Measurements from ENCODE around the gene PPEF2.

PPEF2 gene

DNA sequence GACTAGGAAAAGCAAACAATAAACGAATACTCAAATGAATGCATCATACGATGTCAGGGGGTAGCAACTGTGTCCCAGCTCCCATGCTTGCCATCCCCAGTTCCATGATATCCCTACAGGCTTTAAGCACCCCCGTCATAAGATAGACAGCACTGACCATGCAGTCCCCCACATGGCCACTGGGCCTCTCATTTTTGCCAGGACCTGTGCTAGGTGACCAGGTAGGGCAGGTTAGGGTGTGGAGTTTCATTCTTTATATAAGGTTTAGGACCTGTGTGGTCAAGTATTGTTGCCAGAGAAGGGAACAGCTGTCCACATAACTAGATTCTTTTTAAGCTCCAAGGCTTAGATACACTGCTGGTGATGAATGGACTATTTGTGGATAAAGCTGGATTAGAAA is 9.7 kb downstream of the PPEF2 start:
- no peak for DNase-seq (ENCODE audit: low spot score)

DNA sequence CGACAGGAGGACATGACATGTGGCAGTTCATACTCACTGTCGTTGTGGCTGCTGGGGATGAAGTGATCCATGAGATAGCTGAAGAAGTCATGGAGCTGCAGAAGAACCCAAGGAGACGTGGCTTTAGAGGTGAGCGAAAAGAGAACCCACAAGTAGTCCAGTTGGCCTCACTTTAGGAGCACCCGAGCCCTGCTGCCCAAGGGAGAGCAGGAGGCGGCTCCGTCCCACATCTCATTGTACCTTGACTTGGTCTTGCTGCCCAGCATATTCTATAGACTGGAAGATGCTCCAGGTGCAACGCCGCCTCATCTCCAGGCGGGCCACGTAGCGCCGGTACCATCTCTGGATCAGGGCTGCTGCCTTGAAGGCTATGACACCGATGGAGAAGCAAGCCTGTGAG is 10.6 kb downstream of the PPEF2 start:
- DNase-seq (ENCODE audit: low spot score), result no peak

DNA sequence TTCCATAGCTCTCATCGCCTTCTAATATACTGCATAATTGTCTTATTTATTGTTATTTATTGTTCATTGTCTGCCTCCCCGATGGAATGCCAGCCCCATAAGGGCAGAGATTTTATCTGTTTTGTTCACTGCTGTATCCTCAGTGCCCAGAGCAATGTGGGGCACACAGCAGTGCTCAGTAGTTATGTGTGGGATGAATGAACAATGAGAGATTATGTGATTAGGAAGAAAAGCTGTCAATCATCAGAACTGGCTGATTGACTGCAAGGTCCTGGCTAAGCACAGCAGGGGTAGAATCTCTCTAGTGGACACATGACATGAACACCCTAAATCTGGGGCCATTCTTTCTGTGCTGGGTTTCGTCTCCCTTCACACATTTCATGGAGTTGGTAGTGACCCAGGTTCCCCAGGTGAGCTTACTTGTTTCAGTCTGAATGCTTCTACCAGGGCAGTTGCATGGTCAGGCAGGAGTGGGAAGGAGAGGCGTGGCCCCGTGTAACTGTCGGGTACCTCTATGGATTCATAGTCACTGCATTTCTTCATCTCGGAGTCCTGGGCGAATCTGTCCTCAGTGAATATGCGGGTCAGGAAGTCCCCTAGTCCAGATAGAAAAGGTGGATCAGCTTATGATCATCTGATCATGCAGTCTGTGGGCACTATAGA is 12.6 kb downstream of the PPEF2 start:
- no peak for DNase-seq (ENCODE audit: low spot score)

DNA sequence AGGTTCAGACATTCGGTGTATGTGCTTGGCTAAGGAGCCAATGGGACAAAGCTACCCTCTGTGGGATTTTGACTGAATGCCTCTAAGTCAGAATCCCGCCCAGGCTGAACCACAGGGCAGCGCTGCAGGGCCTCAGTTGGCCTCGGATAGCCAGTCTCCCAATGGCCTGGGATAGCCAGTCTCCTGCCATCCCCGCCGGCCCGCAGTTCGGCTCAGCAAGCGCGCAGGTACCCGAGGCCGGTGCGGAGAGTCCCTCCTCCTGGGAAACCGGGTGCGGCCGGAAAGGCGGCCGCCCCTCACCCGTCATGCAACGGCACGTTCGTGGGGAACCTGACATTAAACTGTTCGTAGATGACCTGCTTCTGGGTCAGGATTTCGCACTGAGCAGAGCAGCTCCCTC is 16.1 kb downstream of the PPEF2 start:
- DNase-seq (ENCODE audit: low spot score), result no peak

DNA sequence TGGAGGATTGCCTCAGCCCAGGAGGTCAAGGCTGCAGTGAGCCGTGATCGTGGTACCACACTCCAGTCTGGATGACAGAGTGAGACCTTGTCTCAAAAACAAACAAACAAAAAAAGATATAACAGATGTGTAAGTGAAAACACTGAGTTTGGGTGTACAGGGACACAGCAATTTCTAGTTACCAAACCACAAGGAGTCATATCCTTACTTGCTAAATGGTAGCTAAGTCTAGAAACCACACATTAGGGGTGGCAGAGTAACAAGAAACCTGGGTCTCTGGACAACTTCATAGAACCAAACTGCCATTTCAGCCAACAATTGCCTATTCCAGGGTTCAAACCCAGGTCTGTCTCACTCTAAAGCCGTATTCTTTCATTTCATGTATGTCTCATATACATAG is 20.8 kb downstream of the PPEF2 start:
- DNase-seq (ENCODE audit: low spot score), result no peak

DNA sequence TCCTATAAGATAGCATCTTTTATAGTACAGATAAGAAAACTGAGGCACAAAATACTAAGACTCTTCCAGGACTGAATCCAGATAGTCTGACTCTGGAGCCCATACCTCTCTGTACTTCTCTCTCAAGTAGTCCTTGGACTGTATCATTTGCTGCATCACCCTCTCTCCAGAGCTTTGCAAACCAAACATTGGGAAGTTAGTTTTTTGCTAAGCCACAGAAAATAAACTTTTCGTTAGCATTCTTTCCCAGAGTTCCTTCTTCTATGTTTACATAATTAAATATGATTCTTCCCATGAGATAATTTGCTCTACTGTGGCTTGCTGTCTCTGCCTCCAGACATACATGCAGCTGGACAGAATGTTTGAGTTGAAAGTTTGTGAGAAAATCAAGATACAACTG is 22.0 kb downstream of the PPEF2 start:
- no peak for DNase-seq (ENCODE audit: low spot score)

DNA sequence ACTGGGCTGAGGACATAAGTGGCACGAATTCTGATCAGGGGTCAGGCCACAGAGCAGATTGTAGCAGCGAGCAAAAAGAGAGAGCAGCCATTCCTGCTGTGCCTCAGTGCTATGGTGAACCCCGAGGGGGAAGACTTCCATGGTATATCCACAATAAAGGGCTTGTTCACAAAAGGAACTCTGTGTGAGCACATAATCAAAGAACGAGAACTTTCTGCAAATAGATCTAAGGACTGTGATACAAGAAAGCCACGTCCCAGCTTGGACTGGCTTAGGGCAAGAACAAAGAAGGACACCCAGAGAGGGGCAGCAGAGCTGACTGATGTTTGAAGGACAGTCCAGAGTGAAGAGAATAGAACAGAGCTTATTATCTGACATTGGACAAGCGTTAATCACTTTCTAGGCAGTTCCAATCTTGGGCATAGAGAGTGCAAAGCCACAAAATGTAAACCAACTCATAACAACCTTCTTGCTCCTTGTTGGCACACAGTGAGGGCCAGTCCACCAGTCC is 24.0 kb downstream of the PPEF2 start:
- DNase-seq (ENCODE audit: low spot score), result no peak

DNA sequence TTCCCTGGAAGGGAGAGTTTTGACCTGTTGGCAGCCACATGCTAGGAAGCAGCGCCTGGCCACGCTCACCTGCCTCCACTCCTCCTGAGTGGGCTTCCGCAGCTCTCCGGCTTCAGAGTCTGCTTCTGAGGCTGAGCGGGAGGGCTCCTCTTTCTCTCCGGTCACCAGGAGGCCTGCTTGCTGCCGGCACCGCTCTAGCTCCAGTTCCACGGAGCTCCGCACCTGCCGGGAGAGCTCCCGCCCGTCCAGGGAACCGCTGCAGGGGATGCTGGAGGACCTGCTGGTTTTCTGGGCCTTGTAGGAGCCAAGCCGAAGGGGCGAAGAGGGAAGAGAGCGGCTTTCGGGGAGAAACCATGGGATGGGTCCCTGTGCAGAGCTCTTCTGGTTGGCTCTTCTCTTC is 26.0 kb downstream of the PPEF2 start:
- no peak for DNase-seq (ENCODE audit: low spot score)

DNA sequence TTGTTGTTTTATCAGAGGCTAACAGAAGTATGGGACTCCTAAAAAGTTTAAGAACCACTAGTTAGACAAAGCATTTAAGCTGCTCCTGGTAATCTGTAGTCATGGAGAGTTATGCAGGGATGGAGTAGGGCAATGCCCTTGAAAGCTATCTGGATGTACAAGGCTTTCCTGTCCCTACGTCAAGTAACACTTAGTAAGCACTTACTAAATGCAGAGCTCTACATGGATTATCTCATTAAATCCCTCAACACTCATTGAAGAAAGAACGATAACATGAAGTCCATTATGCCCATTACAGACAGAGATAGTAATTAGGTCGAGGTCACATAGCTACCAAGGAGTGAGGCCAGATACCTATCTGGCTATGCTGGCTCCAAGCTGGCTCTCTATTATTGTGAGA is 33.2 kb downstream of the PPEF2 start:
- DNase-seq (ENCODE audit: low spot score), result no peak

DNA sequence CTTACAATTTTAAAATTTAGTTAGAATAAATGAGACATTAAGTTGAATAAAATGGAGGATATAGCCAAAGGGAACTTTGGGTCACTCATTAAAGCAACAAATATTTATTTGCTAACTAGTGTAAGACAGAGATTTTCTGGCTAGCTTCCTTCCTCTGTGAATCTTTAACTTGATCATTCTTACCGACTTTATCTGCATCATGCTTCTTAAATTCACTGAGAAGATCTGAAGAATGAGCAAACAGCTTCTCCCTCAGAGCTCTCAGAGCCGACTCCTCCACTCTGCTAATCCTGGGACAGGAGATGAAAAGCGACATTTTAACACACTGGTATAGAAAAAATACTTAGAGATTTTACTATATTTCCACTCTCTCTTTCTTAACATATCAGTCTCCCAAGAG is 35.1 kb downstream of the PPEF2 start:
- DNase-seq (ENCODE audit: low spot score), result no peak

DNA sequence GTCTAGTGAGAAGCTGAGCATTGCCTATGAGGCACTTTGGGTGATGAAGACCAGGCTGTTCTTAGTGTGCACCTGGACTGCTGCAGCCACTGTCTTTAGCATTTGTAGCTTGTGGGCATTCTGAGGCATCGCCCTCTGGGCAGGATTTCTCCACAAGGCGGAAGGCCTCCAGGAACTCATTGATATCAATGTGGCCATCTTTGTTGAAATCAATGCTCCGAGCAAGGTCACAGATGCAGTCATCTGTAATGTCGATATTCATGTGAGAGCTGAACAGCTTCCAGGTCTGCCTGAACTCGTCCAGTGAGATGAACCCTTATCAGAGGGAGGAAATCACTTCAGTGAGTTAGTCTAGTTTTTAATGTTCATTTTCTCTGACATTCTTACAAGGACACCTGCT is 41.6 kb downstream of the PPEF2 start:
- DNase-seq (ENCODE audit: low spot score), result no peak

DNA sequence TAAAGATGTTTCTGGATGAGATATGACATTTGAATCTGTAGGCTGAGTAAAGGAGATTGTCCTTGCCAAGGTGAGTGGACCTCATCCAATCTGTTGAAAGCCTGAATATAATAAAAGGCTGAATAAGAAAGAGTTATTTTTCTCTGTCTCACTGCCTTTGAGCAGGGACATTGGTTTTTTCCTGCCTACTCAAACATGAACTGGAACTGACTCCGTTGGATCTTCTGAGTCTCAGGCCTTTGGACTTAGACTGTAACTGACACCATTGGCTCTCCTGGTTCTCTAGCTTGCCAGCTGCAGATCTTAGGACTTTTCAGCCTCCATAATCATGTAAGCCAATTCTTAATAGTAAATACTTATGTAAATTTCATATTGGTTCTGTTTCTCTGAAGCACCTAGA is 43.5 kb downstream of the PPEF2 start:
- no peak for DNase-seq (ENCODE audit: low spot score)

DNA sequence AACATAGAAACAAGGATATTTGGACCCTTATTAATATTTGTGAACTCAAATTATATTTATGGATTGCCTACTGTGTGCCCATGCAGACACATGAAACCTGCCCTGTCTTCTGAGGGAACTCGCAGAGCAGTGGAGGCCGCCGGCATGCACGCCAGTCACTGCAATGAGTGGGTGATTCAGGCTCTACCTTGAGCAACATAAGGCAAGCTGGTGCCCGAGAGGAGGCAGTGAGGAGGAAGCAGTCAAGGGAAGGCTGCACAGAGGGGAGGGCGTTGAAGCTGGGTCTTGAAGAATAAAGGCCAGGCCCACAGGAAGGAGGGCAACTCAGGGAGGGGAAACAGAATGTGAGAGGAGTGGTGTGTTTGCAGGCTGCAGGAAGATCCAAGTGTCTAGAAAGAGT is 52.8 kb downstream of the PPEF2 start:
- no peak for DNase-seq (ENCODE audit: low spot score)

DNA sequence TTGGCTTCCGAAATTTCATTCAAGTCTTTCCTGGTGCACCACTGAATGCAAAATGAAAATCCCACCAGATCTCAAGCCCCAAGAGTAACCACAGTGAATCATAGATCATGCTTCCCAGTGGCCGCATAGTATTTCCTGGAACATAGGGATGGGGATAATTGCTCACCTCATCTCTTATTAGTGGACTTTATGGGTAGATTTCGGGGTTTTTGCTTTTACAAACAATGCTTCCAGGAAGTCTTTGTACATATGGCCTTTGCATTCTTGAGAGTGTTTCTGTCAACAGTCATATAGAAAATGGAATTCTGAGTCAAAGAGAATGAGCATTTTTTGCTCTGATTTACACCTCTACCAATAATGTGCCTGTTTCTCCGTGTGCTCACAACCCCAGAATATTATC is 53.4 kb downstream of the PPEF2 start:
- no peak for DNase-seq (ENCODE audit: low spot score)

DNA sequence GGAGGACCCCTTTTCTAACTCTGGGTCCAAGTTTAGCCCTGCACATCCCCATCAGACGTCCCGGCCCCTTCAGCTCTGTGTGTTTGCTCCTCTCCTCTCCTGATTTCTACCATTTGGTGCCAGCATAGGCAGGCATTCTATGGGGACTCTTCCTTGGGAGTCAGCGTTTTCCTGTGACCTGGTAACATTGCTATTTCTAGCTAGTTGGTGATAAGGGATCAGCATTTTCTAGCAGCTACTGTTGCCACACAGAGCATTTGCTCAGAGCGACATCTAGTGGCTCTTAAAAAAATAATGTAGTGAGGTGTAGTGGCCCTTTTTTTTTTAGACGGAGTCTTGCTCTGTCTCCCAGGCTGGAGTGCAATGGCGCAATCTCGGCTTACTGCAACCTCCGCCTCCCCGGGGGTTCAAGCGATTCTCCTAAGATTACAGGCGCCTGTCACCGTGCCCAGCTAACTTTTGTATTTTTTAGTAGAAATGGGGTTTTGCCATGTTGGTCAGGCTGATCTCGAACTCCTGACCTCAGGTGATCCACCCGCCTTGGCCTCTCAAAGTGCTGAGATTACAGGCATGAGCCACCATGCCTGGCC is 54.0 kb downstream of the PPEF2 start:
- peak; percentile 52 for DNase-seq (ENCODE audit: low spot score)

DNA sequence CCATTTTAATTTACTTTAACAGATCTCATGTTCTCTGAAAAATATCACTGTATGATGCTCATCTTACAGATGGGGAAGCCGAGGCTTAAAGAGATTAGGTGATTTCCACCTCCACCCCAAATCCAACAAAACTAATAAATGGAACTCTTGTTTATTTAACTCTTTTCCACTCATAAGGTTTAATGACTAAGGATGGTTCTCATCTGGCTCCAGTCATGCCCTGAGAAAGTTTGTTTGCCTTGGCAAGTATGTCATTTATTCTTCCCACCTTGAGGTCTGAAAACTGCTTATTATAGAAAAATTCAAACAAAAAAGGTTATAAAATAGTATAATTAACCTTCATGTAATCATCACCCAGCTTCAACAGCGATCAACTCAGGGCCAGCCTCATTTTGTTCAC is 56.3 kb downstream of the PPEF2 start:
- DNase-seq (ENCODE audit: low spot score), result no peak

DNA sequence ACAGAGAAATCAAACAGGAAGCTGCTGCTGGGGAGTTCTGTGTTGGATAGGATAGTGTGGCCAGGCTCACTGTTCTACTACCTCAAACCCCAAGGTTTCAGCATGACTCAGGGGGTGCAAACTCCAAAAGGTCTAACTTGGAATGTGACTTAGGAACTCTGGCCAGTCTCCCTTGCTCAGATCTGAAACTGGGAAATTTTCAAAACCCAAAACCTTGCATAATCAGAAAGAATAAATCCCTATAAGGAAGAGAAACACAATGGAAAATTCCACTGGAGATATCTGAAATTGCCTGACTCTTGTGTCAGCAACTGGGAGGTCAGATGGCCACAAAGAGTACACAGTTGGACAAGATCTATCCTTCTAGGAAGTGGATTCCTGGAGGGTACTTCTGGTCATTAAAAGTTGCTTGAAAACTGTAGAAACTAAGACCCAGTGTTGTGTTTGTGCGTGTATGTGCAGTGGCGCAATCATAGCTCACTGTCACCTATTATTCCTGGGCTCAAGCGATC is 58.0 kb downstream of the PPEF2 start:
- DNase-seq (ENCODE audit: low spot score), result no peak

DNA sequence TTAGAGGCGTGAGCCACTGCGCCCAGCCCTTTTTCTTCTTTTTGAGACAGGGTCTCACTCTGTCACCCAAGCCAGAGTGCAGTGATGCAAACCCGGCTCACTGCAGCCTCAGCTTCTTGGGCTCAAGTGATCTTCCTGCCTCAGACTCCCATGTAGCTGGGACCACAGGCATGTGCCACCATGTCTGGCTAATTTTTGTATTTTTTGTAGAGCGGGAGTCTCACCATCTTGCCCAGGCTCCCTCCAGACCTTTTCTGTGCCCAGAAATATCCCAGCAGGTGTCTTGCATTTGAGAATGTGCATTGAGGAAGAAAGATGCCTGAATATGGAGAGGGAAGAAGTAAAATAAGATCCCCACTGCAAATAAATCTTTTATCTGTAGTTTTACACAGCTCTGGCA is 58.7 kb downstream of the PPEF2 start:
- DNase-seq (ENCODE audit: low spot score), result no peak

DNA sequence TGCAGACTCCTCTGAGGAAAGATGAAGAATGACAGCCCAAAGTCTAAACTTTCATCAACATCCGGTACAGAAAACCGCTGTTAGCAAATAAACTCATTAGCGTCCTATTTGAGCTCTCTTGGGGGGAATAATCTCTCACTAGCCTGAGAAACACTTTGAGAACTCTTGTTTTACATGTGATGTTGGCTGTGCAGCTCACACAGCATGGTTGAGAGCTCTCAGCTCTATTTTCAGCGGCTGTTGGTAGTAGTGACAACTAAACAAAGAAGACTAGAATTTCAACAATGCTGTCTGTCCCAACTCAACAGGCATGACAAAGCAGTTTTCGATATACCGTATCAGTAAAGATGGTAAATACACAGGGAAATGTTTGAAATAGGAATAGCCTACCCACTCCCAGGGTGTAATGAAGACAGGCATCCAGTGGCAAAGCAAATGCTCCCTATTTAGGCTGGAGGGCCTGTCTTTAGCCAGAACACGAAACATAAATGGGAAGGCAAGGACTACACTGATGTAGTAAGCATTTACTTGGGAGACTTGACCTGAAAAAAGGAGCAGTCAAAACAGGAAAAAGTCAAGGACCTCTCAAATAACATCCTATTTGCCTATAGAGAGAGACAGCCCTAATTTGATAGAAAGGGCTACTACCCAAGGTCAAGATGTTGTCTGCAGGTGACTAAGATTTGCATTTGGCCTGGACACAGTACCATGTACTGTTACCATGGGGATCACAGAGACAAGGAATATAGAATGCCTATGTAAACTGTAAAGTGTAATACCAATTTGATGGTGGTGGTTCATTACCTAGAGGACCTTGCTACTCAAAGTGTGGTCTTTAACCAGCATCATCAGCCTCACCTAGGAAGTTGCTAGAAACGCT is 60.4 kb downstream of the PPEF2 start:
- no peak for DNase-seq (ENCODE audit: low spot score)

DNA sequence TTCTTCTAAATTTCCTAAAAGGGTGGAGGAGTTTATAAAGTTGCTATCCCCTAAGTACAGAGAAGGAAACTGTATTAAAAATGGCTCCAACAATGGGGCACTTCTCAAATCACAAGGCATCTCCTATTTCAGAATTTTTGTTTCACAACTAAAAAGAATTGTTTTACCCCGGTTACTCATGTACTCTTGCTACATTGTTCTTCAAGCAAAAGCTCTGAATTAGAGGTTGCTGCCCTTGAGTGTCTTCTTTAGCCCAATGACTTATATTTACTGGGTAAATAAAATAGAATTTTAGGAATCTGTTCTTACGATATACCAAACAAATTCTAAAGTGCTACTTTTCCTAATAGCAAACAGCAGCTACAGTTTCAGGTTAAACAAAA is 67.5 kb downstream of the PPEF2 start:
- DNase-seq (ENCODE audit: low spot score), result no peak

DNA sequence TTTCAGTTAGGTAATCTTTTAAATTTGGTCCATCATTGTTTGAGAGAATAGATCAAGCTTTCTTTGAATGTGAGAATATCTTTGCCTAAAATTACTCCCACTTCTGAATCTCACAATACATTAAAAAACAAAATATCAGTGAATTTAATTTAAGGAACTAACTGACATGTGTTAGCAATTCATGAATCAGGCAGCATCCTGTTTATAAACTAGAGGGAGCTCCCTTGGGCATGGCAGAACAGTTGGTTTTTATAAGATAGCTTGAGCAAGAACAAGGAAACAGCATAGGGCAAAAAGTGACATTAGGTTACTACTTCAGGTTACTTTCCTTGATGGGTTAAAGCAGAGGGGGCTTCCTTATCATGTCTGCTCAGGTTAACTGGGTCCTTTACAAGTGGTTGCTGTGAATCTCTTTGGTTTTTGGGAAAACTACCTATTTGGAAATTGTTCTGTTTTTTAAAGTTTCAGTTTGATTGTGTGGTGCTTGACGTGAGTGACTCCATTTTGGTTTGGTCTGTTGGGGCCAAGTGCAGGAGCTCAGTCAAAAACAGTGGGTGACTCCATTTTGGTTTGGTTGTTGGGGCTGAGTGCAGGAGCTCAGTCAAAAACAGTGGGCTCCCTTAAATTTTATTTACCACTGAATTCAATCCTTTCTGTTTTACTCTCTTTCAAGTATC is 68.0 kb downstream of the PPEF2 start:
- DNase-seq (ENCODE audit: low spot score), result no peak

DNA sequence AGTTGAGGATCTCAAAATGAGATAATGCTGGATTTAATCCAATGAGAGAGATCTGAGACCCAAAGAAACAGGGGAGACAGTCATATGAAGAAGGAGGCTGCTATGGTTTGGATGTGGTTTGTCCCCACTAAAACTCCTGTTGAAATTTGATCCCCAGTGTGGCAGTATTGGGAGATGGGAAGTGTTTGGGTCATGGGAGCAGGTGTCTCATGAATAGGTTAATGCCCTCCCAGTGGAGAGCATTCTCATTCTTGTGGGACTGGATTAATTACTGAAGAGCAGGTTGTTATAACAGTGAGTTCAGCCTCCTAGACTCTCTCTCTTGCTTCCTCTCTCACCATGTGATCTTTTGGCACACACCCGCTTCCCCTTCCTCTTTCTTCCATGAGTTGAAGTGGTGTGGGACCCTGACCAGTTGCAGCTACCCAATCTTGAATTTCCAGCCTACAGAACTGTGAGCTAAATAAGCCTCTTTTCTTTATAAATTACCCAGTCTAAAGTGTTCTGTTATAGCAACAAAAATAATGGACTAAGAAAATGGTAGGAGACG is 70.3 kb downstream of the PPEF2 start:
- DNase-seq (ENCODE audit: low spot score), result no peak

All from ecto neural progenitor cell (in vitro differentiated cells).